ENCODE results near the gene PPP1R1A. TPM values are rescaled to one million over a fixed set of nuclear protein-coding genes. Genes with fewer than 3 reads are reported as not detected.

Gene PPP1R1A
- total RNA-seq, 1 donor from 2014 or later: not detected

DNA sequence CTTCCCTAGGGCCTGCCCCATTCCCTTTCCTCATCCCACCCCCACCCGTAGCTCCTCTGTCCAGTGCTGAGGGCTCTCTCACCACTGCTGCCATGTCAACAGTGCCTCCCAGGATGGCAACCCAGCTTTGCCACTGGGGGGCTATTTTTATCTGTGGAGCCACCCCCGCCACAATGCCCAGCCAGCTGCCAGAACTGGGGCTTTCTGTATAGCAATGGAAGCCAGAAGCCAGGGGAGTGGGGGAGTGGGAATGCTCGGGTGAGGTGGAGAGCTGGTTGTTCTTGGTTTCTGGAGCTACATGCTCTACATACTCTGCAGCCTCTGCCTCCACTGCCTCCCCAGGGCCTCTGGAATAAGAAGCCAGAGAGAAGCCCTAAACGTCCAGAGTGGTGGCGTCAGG, 30.1 kb downstream of the PPP1R1A start:
- TF ChIP-seq CTCF (IDR thresholded peaks at IDR 0.05): no peak
- DNase-seq (ENCODE audit: extremely low spot score, unreplicated experiment): no peak
- Mint-ChIP-seq H3K27me3 (ENCODE audit: unreplicated experiment) (peaks cover 37% of the 10 kb centered on the region), H3K4me1 (ENCODE audit: unreplicated experiment) (no peaks in the 10 kb centered on the region), H3K27ac (ENCODE audit: unreplicated experiment) (no peak overlapping the region), H3K9me3 (ENCODE audit: unreplicated experiment) (no peaks in the 10 kb centered on the region), H3K4me3 (ENCODE audit: unreplicated experiment) (no peak overlapping the region), H3K36me3 (ENCODE audit: unreplicated experiment) (no peaks in the 10 kb centered on the region)

GRCh38 chr12:54555670-54556257, 32.7 kb downstream of the PPP1R1A start:
- Mint-ChIP-seq H3K27me3 (ENCODE audit: unreplicated experiment) (peaks cover 32% of the 10 kb centered on the region), H3K27ac (ENCODE audit: unreplicated experiment) (no peak overlapping the region), H3K4me1 (ENCODE audit: unreplicated experiment) (no peaks in the 10 kb centered on the region), H3K4me3 (ENCODE audit: unreplicated experiment) (no peak overlapping the region), H3K36me3 (ENCODE audit: unreplicated experiment) (no peaks in the 10 kb centered on the region), H3K9me3 (ENCODE audit: unreplicated experiment) (no peaks in the 10 kb centered on the region)
- no peak for DNase-seq (ENCODE audit: extremely low spot score, unreplicated experiment)
- no peak for TF ChIP-seq CTCF (IDR thresholded peaks at IDR 0.05)

DNA sequence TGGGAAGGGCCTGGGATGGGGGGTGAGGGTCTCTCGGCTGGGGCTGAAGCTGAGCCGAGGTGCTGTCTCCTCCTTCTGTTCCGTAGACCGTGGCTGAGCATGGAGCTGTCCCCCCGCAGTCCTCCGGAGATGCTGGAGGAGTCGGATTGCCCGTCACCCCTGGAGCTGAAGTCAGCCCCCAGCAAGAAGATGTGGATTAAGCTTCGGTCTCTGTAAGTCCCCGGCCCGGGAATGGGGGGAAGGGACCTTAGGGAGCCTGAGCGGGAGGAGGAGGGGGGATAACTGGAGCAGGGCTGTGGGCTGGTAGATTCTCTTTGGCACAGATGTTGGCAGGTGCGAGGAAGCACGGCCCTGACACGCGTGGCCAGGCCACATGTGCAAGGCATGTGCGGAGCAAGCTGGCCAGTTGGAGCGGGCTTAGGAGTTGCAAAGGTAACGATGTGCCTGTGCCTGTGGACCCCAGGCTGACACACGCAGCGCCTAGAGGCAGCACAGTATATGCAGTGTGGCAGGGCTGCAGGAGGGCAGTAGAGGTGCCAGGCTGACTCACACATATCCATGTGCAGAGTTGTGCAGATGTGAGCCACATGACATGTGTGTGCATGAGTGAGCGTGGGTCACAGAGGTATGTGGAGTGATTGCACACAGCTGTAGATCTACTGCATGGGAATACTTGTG, 38.5 kb downstream of the PPP1R1A start:
- DNase-seq (ENCODE audit: extremely low spot score, unreplicated experiment): no peak
- Mint-ChIP-seq H3K36me3 (ENCODE audit: unreplicated experiment) (no peaks in the 10 kb centered on the region), H3K27ac (ENCODE audit: unreplicated experiment) (no peak overlapping the region), H3K9me3 (ENCODE audit: unreplicated experiment) (no peaks in the 10 kb centered on the region), H3K4me1 (ENCODE audit: unreplicated experiment) (peaks cover 13% of the 10 kb centered on the region), H3K4me3 (ENCODE audit: unreplicated experiment) (peak overlapping the region; percentile 63), H3K27me3 (ENCODE audit: unreplicated experiment) (peaks cover 67% of the 10 kb centered on the region)
- no peak for TF ChIP-seq CTCF (IDR thresholded peaks at IDR 0.05)

DNA sequence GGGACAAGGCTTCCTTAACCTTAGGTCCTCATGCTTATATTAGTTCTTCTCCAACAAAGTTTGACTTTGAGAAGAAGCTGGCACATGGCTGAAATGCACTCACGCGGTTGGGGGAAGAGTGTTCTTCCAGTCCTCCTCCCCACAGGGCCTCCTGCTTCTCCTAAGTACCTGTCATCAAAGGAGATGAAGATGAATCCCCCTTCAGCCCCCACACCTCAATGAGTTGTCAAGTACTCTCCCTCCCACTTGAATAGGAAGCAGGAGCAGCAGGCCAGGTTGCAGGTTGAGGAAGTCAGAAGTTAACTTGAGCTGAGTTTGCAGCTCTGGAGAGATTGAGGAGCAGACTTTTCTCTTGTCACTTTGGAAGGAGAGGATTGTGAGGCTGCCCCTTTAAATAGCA, 41.9 kb downstream of the PPP1R1A start:
- TF ChIP-seq CTCF (IDR thresholded peaks at IDR 0.05): no peak
- no peaks in the 10 kb centered on the region for H3K9me3 Mint-ChIP-seq (ENCODE audit: unreplicated experiment)
- H3K36me3 Mint-ChIP-seq (ENCODE audit: unreplicated experiment): no peaks in the 10 kb centered on the region
- no peak overlapping the region for H3K4me3 Mint-ChIP-seq (ENCODE audit: unreplicated experiment)
- peaks cover 81% of the 10 kb centered on the region for H3K27me3 Mint-ChIP-seq (ENCODE audit: unreplicated experiment)
- peaks cover 13% of the 10 kb centered on the region for H3K4me1 Mint-ChIP-seq (ENCODE audit: unreplicated experiment)
- H3K27ac Mint-ChIP-seq (ENCODE audit: unreplicated experiment): no peak overlapping the region
- no peak for DNase-seq (ENCODE audit: extremely low spot score, unreplicated experiment)

DNA sequence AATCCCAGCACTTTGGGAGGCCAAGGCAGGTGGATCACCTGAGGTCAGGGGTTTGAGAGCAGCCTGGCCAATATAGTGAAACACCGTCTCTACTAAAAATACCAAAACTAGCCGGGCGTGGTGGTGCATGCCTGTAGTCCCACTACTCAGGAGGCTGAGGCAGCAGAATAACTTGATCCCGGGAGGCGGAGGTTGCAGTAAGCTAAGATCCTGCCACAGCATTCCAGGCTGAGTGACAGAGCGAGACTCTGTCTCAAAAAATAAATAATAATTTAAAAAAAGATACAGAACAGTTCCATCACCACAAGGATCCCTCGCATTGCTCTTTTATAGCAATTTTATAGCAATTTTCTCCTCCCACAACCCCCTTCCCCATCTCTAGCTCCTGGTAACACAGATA, 43.7 kb downstream of the PPP1R1A start:
- Mint-ChIP-seq H3K36me3 (ENCODE audit: unreplicated experiment) (no peaks in the 10 kb centered on the region), H3K27ac (ENCODE audit: unreplicated experiment) (no peak overlapping the region), H3K4me3 (ENCODE audit: unreplicated experiment) (no peak overlapping the region), H3K9me3 (ENCODE audit: unreplicated experiment) (no peaks in the 10 kb centered on the region), H3K4me1 (ENCODE audit: unreplicated experiment) (peaks cover 8% of the 10 kb centered on the region), H3K27me3 (ENCODE audit: unreplicated experiment) (peaks cover 76% of the 10 kb centered on the region)
- TF ChIP-seq CTCF (IDR thresholded peaks at IDR 0.05): no peak
- no peak for DNase-seq (ENCODE audit: extremely low spot score, unreplicated experiment)
